WI38 (cell line): Measurements from ENCODE around the gene BRF1.

Source experiments
- H3K4me3 ChIP-seq: 2 replicates; pipeline ENCODE4 v1.5.1; 2011; ENCODE audit warnings: low read depth, mild to moderate bottlenecking, control low read depth, low read length
- CTCF ChIP-seq: IDR thresholded peaks from 2 replicates; pipeline ENCODE4 v1.5.1; 2012; ENCODE audit warnings: low read depth, mild to moderate bottlenecking, control low read depth, low read length

The BRF1 gene

GRCh38 chr14:105177082-105177481 is 123.7 kb downstream of the BRF1 start:
- H3K4me3 ChIP-seq: no peak overlapping the region
- no peak for TF ChIP-seq CTCF

- no peak for TF ChIP-seq CTCF
- H3K4me3 ChIP-seq: no peak overlapping the region
These were observed 124.3 kb downstream of the BRF1 start for GRCh38 chr14:105176513-105176912.

GRCh38 chr14:105173901-105174894 is 126.6 kb downstream of the BRF1 start:
- TF ChIP-seq CTCF: no peak
- H3K4me3 ChIP-seq: no peak overlapping the region

- H3K4me3 ChIP-seq: no peak overlapping the region
- TF ChIP-seq CTCF: no peak
These were observed 127.7 kb downstream of the BRF1 start for GRCh38 chr14:105173145-105173544.

- H3K4me3 ChIP-seq: no peak overlapping the region
- TF ChIP-seq CTCF: no peak
These were observed 128.3 kb downstream of the BRF1 start for GRCh38 chr14:105172476-105172875.

- H3K4me3 ChIP-seq: no peak overlapping the region
- TF ChIP-seq CTCF: no peak
These were observed 129.7 kb downstream of the BRF1 start for GRCh38 chr14:105171004-105171673.
